Endothelial cell of hepatic sinusoid (primary cell): Measurements from ENCODE around the gene STYX.
"Not testable (repeated sequence)": the region's sequence is repeated elsewhere in the genome, so short reads cannot be mapped to it uniquely, and the experiment has no call there.

ENCODE experiments used
- in situ Hi-C: cut with HindIII; loops from 2 replicates; pipeline ENCODE4 v1.10.0; 2017; ENCODE audit warnings: low sequenced_read_pairs

STYX gene

DNA sequence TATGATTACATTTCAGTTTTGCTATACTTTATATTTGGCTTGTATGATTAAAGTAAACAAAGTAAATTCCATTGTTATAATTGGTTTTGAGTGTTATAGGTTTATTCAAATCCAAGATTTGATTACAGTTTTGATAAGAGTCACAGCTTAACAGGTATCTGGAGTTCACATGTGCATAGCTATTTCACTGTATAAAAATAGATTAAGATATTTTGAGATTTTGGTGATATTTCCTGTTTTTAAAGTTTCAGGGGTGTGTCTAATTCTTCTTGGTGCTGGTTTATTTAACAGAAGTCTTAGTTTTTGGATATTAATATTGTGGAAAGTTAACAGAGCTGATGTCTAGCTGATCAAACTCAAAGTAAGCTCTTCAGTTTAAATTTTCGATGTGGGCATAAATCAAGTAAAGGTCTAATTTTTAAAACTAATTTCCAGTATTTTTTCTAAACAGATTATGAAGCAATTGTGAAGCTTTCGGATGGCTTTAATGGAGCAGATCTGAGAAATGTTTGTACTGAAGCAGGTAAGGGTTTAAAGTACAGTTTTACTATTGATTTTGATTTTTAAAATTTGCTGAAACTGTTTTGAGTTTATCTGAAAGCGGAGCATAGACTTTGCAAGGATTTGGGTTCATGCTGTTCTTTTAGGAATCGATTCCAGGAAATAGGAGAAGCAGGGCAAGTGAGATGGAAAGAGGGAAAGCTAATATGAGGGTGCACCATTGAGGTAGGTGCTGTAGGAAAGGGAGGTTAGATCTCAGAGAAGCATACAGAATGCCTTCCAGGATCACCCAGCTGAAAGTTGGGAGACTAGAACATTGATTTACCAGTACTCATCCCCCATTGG, 6.2 kb upstream of the STYX start:
- in situ Hi-C loops: no loop called here

- in situ Hi-C loops: no loop called here
These were observed 5.7 kb upstream of the STYX start for GRCh38 chr14:52724360-52724644.

DNA sequence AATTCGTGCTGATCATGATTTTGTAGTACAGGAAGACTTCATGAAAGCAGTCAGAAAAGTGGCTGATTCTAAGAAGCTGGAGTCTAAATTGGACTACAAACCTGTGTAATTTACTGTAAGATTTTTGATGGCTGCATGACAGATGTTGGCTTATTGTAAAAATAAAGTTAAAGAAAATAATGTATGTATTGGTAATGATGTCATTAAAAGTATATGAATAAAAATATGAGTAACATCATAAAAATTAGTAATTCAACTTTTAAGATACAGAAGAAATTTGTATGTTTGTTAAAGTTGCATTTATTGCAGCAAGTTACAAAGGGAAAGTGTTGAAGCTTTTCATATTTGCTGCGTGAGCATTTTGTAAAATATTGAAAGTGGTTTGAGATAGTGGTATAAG, 2.5 kb upstream of the STYX start:
- in situ Hi-C loops: not testable (repeated sequence)

DNA sequence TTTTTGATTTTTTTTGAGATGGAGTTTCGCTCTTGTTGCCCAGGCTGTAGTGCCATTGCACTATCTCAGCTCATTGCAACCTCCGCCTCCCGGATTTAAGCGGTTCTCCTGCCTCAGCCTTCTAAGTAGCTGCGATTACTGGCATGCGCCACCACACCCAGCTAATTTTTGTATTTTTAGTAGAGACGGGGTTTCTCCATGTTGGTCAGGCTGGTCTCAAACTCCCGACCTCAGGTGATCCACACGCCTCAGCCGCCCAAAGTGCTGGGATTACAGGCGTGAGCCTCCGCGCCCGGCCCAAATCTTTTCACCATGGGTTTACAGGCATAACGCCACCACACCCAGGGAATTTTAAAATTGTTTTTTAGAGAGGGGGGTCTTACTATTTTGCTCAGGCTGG, 931 bp upstream of the STYX start:
- in situ Hi-C loops: not testable (repeated sequence)

GRCh38 chr14:52729585-52729924, 411 bp upstream of the STYX start:
- in situ Hi-C loops: no loop called here

GRCh38 chr14:52730709-52731111, 744 bp downstream of the STYX start:
- in situ Hi-C loops: no loop called here

GRCh38 chr14:52733824-52734223, 3.9 kb downstream of the STYX start:
- in situ Hi-C loops: no loop called here

- in situ Hi-C loops: no loop called here
These were observed 6.0 kb downstream of the STYX start for GRCh38 chr14:52735921-52736489.

- in situ Hi-C loops: no loop called here
These were observed 8.4 kb downstream of the STYX start for GRCh38 chr14:52738409-52738808.

- in situ Hi-C loops: no loop called here
These were observed 10.8 kb downstream of the STYX start for GRCh38 chr14:52740751-52741150.

DNA sequence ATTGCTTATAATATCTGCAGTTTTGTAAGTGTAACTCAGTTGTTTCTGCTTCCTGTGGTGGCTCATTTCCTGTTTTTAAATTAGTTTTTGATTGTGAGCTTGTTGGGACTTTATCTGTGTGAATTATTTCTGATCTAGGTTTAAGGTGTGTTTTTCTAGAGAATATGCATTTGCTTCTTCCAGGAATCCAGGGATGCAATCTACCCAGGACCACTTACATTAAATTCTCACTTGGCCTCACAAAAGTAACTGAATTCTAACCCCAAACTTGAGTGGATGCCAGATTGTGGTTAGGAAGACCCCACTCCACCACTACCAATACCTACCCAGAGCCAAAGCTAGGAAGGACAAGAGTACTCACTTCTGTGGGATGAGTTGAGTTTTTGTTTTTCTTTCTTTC, 11.9 kb downstream of the STYX start:
- in situ Hi-C loops: no loop called here

DNA sequence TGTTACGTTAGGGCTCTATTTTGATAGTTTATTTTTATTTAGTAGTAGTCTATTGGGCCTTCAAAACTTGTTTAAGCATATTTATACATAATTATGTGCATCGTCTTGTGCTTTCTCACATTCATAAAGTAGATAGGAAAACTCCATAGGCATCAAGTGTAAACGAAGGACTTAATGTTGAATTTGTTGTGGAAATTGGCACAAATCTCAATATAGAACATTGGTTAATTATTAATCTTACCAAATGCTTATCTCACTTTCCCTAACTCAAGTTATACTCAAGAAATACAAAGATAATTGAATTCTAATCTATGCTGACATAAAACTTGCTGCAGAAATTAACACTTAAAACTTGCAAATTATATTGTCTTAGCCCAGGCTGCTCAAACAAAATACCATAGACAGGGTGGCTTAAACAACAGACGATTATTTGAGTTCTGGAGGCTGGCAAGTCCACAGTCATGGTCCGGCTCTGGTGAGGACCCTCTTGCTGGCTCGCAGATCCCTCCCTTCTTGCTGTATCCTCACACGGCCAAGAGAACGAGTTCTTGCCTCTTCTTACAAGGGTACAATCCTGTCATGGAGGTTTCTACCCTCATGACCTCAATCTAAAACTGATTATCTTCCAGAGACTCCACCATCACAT, 18.8 kb downstream of the STYX start:
- in situ Hi-C loops: no loop called here

GRCh38 chr14:52755607-52756316, 25.8 kb downstream of the STYX start:
- in situ Hi-C loops: no loop called here

- in situ Hi-C loops: no loop called here
These were observed 29.2 kb downstream of the STYX start for GRCh38 chr14:52759145-52759544.

DNA sequence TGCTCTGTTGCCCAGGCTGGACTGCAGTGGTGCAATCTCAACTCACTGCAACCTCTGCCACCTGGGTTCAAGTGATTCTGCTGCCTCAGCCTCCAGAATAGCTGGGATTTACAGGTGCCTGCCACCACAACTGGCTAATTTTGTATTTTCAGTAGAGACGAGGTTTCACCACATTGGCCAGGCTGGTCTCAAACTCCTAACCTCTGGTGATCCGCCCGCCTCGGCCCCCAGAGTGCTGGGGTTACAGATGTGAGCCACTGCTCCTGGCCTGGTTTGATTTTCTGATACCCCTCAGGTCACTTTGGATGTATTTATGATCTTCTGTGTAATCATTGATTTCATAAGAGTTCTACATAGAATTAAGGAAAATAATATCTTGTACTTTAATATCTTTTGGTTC, 33.0 kb downstream of the STYX start:
- in situ Hi-C loops: not testable (repeated sequence)

GRCh38 chr14:52767058-52767833, 37.3 kb downstream of the STYX start:
- in situ Hi-C loops: no loop called here

- in situ Hi-C loops: no loop called here
These were observed 39.9 kb downstream of the STYX start for GRCh38 chr14:52769887-52770286.

DNA sequence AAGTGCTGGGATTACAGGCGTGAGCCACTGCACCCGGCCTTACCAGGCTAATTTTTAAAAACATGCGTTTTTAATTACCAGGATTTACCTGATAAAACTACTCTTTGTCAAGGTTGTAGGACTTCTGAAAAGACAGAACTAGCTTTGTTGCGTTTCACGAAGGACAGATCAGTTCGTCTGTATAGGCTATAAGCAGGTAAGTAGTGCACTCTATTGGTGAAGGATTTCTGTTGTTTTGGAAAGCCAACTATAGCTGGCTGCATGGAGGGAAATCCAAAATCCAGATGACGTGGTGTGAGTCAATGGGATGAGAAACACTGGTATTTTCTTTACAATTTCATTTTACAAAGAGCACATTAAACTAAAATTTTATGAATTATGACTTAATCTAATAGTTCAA, 46.9 kb downstream of the STYX start:
- in situ Hi-C loops: no loop called here

DNA sequence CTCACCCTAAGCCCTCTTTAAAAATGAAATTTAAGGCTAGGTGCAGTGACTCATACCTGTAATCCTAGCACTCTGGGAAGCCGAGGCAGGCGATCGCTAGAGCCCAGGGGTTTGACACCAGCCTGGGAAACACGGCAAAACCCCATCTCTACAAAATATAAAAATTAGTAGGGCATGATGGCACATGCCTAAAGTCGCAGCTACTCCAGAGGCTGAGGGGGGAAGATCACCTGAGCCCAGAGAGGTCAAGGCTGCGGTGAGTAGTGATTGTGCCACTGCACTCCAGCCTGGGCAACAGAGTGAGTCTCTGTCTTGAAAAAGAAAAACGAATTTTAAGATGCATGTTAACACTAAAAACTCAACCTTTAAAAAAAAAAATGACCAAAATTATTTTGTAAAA, 48.7 kb downstream of the STYX start:
- in situ Hi-C loops: no loop called here

GRCh38 chr14:52780893-52781292, 50.9 kb downstream of the STYX start:
- in situ Hi-C loops: no loop called here

GRCh38 chr14:52781629-52782028, 51.7 kb downstream of the STYX start:
- in situ Hi-C loops: no loop called here
